SK-N-DZ (cell line): Measurements from ENCODE around the gene AAMP.
A peak's percentile ranks its signal among the peaks of the same experiment; 100 is the strongest.
"Not testable (repeated sequence)": the region's sequence is repeated elsewhere in the genome, so short reads cannot be mapped to it uniquely, and the experiment has no call there.

Source experiments
- DNase-seq: peaks from one replicate; pipeline ENCODE4 v3.0.0-alpha.2; 2015; ENCODE audit warnings: low spot score

AAMP gene

DNA sequence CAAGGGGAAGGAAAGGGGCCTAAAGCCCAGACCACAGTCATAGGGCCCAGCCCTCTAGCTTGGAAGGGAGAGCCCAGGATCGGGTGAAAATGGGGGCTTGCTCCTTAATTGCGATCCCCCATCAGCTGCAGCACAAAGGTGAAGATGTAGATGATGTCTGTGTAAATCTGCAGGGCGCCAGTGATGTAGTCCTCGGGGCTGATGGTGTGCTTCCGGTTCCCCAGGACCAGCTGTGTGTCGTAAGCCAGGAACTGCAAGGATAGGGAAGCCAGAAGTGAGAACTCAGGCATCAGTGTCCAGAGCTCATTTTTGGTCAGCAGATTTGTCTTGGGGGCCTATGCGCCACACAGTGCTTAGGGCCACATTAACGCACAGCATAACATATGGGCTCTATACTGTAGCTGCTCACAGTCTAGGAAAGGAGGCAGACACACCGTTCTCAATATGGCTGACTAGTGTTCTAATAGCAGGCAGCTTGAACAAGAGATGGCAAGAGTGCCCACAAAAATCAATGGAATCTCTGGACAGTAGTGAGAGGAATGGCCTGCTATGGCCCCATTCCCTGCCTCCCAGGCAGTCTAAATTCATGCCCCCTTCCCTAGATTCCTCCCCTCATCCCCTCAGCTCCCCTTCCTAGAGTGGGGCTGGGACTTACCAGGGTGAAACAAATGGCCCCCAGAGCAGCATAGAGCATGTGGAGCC is 5.6 kb upstream of the AAMP start:
- DNase-seq: no peak

- no peak for DNase-seq
Observed at GRCh38 chr2:218274586-218274985, 4.6 kb upstream of the AAMP start.

- DNase-seq: no peak
Observed at GRCh38 chr2:218273908-218274249, 3.9 kb upstream of the AAMP start.

DNA sequence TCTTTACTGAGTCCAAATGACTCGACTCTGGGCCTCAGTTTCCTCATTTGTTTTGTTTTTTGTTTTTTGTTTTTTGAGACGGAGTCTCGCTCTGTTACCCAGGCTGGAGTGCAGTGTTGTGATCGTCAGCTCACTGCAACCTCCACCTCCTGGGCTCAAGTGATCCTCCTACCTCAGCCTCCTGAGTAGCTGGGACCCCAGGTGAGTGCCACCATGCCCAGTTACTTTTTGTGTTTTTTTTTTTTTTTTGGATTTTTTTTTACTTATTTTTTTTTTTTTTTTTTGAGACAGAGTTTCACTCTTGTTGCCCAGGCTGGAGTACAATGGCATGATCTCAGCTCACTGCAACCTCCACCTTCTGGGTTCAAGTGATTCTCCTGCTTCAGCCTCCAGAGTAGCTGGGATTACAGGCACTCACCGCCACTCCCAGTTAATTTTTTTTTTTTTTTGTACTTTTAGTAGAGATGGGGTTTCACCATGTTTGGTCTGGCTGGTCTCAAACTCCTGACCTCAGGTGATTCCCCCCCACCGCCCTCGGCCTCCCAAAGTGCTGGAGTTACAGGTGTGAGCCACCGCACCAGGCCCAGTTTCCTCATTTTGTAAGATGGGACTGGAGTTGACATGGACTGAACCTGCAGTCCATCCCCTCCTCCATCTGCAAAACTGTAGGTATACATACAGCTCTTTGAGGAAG is 3.4 kb upstream of the AAMP start:
- not testable (repeated sequence) for DNase-seq

DNA sequence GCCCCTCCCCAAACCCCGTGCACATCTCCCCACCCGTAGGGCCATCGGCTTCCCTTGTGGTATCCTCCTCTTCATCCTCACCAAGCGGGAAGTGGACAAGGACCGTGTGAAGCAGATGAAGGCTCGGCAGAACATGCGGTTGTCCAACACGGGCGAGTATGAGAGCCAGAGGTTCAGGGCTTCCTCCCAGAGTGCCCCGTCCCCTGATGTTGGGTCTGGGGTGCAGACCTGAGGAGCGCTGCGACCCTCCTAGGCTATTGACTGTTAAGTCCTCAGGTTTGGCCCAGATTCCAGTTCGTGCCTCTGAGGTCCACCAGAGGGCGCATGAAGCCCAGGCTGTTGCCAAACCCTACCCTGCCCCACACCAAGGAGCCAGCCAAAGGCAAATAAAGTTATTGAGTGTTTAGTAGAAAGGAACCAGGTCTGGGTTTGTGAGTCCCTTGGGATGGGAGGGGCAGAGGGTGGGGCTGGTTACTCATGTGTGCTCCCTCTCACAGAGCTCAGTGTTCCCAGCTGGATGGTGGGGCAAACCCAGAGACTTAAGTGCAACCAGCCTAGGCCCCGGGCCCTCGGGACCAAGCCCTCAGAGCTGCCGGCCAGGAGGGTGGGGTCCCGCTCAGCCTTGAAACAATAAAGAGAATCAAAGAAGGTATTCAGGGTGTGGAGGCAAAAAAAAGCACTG is 2.7 kb upstream of the AAMP start:
- DNase-seq: peak; percentile 67

DNA sequence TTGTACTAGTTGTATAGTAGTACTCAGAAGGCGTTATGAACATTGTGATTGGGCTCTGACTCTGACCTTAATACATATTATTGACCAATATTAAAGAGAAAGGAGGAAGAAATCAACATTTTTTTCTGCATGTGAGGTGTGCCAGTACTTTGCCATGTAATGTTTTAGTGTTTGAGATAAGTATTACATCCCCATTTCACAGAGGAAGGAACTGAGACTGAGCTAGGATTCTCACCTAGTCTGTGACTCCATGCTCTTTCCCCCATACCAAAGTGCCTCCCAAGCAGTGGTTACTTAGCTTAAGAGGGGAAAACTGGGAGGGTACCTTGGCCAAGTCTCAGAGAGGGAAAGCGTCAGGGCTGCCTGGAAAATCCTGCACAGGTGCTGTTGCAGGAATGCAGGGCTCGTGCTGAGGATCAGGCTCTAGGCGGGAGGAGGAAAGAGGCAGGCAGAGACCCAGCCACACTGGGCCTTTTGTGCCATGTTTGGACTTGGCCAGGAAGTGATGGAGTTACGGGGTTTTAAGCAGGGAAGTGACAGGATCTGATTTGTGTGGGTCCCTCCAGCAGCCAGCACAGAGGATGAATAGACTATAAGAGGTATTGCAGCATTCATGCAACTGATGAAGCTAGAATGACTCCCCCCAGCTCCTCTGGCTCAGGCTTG is 2.1 kb upstream of the AAMP start:
- DNase-seq: no peak

GRCh38 chr2:218271487-218271797 is 1.5 kb upstream of the AAMP start:
- no peak for DNase-seq

- DNase-seq: no peak
Observed at GRCh38 chr2:218270721-218271486, 967 bp upstream of the AAMP start.

GRCh38 chr2:218267259-218267658 is 2.7 kb downstream of the AAMP start:
- no peak for DNase-seq

- DNase-seq: no peak
Observed at GRCh38 chr2:218266316-218266979, 3.5 kb downstream of the AAMP start.

GRCh38 chr2:218265626-218266025 is 4.3 kb downstream of the AAMP start:
- no peak for DNase-seq

- DNase-seq: no peak
Observed at GRCh38 chr2:218264773-218265561, 5.0 kb downstream of the AAMP start.

DNA sequence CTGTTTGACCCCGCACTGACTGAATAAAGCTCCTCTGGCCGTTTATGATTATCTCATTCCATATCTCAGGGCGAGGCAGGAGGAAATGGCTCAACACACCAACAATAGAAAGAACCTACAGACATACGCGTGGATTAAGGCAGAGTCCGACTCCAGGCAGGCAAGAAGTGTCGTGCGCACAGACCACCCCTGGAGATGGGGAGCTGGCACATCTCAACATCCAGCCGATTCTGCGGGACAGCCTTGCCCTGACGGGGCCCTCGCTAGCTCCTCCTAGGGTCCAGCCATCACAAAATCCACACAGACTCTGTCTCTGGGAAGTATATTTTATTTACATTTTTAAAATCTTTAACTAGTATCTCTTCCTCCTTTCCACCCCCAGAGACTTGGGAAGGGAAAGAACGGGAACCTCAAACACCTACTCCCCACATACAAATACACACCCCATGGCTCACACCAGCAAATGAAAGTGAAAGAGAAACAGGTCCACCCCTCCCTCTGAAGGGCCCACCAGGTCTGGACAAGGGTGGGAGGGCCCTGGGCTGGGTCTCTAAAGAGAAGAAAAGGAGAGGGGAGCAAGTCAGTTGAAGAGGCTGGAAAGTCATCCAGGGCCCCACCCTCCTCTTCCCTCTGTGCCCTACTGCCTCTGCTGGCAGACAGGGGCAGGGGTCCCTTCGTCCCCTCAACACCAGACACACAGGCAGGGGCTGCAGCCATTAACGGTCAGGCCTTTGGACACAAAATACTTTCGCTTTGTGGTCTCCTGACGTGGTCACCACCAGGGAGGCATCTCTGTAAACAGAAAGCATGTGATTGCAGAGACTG is 5.9 kb downstream of the AAMP start:
- no peak for DNase-seq

DNA sequence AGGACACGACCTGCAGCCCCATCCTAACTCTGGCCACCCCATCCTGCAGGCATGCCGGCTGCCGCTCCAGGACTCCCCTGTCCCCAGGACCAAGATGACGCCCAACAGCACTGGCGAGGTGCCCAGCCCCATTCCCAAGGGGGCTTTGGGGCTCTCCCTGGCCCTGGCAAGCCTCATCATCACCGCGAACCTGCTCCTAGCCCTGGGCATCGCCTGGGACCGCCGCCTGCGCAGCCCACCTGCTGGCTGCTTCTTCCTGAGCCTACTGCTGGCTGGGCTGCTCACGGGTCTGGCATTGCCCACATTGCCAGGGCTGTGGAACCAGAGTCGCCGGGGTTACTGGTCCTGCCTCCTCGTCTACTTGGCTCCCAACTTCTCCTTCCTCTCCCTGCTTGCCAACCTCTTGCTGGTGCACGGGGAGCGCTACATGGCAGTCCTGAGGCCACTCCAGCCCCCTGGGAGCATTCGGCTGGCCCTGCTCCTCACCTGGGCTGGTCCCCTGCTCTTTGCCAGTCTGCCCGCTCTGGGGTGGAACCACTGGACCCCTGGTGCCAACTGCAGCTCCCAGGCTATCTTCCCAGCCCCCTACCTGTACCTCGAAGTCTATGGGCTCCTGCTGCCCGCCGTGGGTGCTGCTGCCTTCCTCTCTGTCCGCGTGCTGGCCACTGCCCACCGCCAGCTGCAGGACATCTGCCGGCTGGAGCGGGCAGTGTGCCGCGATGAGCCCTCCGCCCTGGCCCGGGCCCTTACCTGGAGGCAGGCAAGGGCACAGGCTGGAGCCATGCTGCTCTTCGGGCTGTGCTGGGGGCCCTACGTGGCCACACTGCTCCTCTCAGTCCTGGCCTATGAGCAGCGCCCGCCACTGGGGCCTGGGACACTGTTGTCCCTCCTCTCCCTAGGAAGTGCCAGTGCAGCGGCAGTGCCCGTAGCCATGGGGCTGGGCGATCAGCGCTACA is 7.0 kb downstream of the AAMP start:
- DNase-seq: no peak

GRCh38 chr2:218262237-218262600 is 7.7 kb downstream of the AAMP start:
- no peak for DNase-seq

DNA sequence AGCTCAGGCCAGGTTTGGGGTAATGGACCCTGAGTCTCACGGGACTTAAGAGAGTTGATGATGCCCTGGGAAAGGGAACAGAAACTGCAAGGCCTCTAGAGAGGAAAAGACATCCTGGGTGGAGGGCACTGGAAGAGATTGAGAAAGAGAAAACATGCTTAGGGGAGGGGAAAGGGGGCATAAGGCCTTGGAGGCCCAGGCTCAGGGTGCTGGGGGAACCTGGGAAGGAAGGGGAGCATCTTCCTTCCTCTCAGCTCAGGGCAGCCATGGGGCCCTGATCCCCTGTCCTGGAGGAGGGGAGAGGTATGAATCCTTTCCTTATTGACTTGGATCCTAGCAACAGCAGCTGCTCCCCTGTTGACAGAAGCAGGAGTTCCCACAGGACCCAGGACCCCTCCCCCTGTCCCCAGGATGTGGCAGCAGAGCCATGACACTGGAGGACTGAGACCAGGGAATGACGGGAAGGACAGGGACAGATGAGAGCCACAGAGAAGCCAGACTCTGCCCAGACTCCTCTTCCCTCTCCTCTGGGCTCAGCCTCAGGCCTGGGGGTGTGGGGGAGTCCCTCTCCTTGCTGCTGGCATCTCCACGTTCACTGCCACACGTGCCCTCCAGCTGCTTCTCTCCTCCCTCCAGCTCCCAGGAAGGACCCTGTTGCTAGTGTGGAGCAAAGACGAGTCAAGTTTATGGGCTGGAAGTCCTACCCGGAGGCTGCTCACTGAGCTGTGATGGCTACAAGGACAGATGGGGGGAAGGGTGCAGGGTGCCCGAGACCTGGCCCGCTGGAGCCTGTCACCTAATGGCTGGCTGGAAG is 8.3 kb downstream of the AAMP start:
- DNase-seq: peak; percentile 54

- no peak for DNase-seq
Observed at GRCh38 chr2:218260742-218261422, 9.1 kb downstream of the AAMP start, which contains the start of gene GPBAR1. GPBAR1 (plus strand) TSS chr2:218261015; CDS start chr2:218262725, 1,710 bp downstream.
